ENCODE measurements around the gene COL12A1.
"Not testable (repeated sequence)": the region's sequence is repeated elsewhere in the genome, so short reads cannot be mapped to it uniquely, and the experiment has no call there.

Gene COL12A1

GRCh38 chr6:75211920-75212590, 6.2 kb upstream of the COL12A1 start:
- no peak for DNase-seq

GRCh38 chr6:75210885-75211739, 5.3 kb upstream of the COL12A1 start:
- peak; percentile 59 to 62 for DNase-seq

GRCh38 chr6:75209184-75209723, 3.4 kb upstream of the COL12A1 start:
- DNase-seq, result no peak

- peak; percentile 80 to 81 for DNase-seq
These were observed 2.7 kb upstream of the COL12A1 start for GRCh38 chr6:75208298-75209183.

- no peak for DNase-seq
These were observed 906 bp upstream of the COL12A1 start for GRCh38 chr6:75206576-75207342.

- DNase-seq, result no peak
These were observed 686 bp downstream of the COL12A1 start for GRCh38 chr6:75204959-75205775.

GRCh38 chr6:75204217-75204958, 1.5 kb downstream of the COL12A1 start:
- DNase-seq, result peak; percentile 18 to 36

GRCh38 chr6:75203721-75204120, 2.1 kb downstream of the COL12A1 start:
- no peak for DNase-seq

GRCh38 chr6:75202676-75203131, 3.1 kb downstream of the COL12A1 start:
- DNase-seq, result no peak

- DNase-seq, result no peak
These were observed 3.8 kb downstream of the COL12A1 start for GRCh38 chr6:75201901-75202672.

- no peak for DNase-seq
These were observed 4.8 kb downstream of the COL12A1 start for GRCh38 chr6:75201021-75201420.

- DNase-seq, result no peak
These were observed 6.0 kb downstream of the COL12A1 start for GRCh38 chr6:75199889-75200288.

GRCh38 chr6:75196081-75196687, 9.7 kb downstream of the COL12A1 start:
- DNase-seq, result no peak

GRCh38 chr6:75188221-75188925, 17.5 kb downstream of the COL12A1 start:
- DNase-seq, result no peak

- not testable (repeated sequence) for DNase-seq
These were observed 19.3 kb downstream of the COL12A1 start for GRCh38 chr6:75186581-75186980.

- DNase-seq, result no peak
These were observed 22.7 kb downstream of the COL12A1 start for GRCh38 chr6:75183099-75183541.

GRCh38 chr6:75180864-75181263, 25.0 kb downstream of the COL12A1 start:
- DNase-seq, result no peak

- no peak for DNase-seq
These were observed 27.1 kb downstream of the COL12A1 start for GRCh38 chr6:75178757-75179156.

All from inflammatory macrophage (primary cell).